ENCODE measurements around the gene NHSL1.

Gene NHSL1
- total RNA-seq, result 1.5 to 18.2 (median 9.5) reads per million in 17 experiments

- peak; percentile 32 to 68 (median 58) for DNase-seq
These were observed at the start of gene NHSL1 for GRCh38 chr6:138499303-138500018. TSS of gene NHSL1 (minus strand) at chr6:138499494. CDS start at chr6:138499290, 204 bp downstream.

- DNase-seq, result no peak
These were observed 47.5 kb upstream of the NHSL1 start for GRCh38 chr6:138546733-138547185.

GRCh38 chr6:138545621-138545980 is 46.3 kb upstream of the NHSL1 start:
- DNase-seq, result no peak

- DNase-seq, result no peak
These were observed 45.2 kb upstream of the NHSL1 start for GRCh38 chr6:138544501-138544900.

- DNase-seq, result no peak
These were observed 44.4 kb upstream of the NHSL1 start for GRCh38 chr6:138543657-138544056.

GRCh38 chr6:138541823-138542481 is 42.7 kb upstream of the NHSL1 start:
- DNase-seq, result no peak

- no peak for DNase-seq
These were observed 41.2 kb upstream of the NHSL1 start for GRCh38 chr6:138540468-138540867.

GRCh38 chr6:138539876-138540275 is 40.6 kb upstream of the NHSL1 start:
- peak in 2 of 4 experiments; percentile 10 to 20 for DNase-seq

- no peak for DNase-seq
These were observed 39.2 kb upstream of the NHSL1 start for GRCh38 chr6:138538390-138539031.

- no peak for DNase-seq
These were observed 37.8 kb upstream of the NHSL1 start for GRCh38 chr6:138537106-138537505.

GRCh38 chr6:138535728-138536455 is 36.6 kb upstream of the NHSL1 start:
- DNase-seq, result peak in 2 of 4 experiments; percentile 5 to 28

GRCh38 chr6:138533667-138534066 is 34.4 kb upstream of the NHSL1 start:
- DNase-seq, result no peak

GRCh38 chr6:138531387-138531786 is 32.1 kb upstream of the NHSL1 start:
- no peak for DNase-seq

GRCh38 chr6:138529478-138529877 is 30.2 kb upstream of the NHSL1 start:
- DNase-seq, result no peak

- no peak for DNase-seq
These were observed 29.7 kb upstream of the NHSL1 start for GRCh38 chr6:138528956-138529355.

GRCh38 chr6:138528137-138528536 is 28.8 kb upstream of the NHSL1 start:
- DNase-seq, result no peak

GRCh38 chr6:138527411-138528088 is 28.3 kb upstream of the NHSL1 start:
- DNase-seq, result no peak

- DNase-seq, result no peak
These were observed 27.5 kb upstream of the NHSL1 start for GRCh38 chr6:138526822-138527235.

GRCh38 chr6:138525355-138525754 is 26.1 kb upstream of the NHSL1 start:
- DNase-seq, result no peak

GRCh38 chr6:138524526-138524925 is 25.2 kb upstream of the NHSL1 start:
- no peak for DNase-seq

GRCh38 chr6:138523347-138524210 is 24.3 kb upstream of the NHSL1 start:
- DNase-seq, result peak in 1 of 4 experiments; percentile 19

Measured in suppressor macrophage (primary cell).